GM10266 (cell line): ENCODE measurements around the gene NXF1.
"Not testable (repeated sequence)": the region's sequence is repeated elsewhere in the genome, so short reads cannot be mapped to it uniquely, and the experiment has no call there.

Experiments used
- DNase-seq: peaks from one replicate; pipeline ENCODE4 v3.0.0; 2012; ENCODE audit errors: extremely low spot score
- CTCF ChIP-seq: IDR thresholded peaks from 2 replicates; pipeline ENCODE4 v1.5.1; 2012; ENCODE audit warnings: mild to moderate bottlenecking, low read depth; ENCODE audit not compliant: control insufficient read depth, insufficient read depth; ENCODE audit errors: missing control alignments

The NXF1 gene

GRCh38 chr11:62778441-62778840 is 26.8 kb downstream of the NXF1 start:
- no peak for TF ChIP-seq CTCF
- DNase-seq: no peak

DNA sequence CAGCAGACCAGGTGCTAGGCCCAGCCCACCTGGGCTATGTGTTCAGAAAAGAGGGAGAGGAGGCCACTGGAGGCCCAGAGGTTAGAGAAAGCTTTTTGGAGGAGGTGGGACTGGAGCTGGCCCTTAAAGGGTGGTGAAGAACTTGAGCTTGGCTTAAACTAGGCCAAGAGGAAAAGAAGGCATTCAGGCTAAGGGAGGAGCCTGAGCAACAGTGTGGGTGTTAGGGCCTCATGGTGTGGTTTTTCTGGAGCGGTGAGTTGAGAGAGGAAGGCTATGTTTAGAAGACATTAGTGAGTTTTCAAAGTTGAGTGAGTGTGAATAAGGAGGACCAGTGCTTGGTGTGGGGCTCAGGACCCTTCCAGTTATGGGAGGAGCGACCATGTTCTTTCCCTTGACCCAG is 27.9 kb downstream of the NXF1 start:
- TF ChIP-seq CTCF: no peak
- peak; percentile 45 for DNase-seq

GRCh38 chr11:62775646-62776045 is 29.6 kb downstream of the NXF1 start:
- no peak for TF ChIP-seq CTCF
- DNase-seq: no peak

GRCh38 chr11:62774407-62774806 is 30.8 kb downstream of the NXF1 start:
- no peak for DNase-seq
- TF ChIP-seq CTCF: no peak

DNA sequence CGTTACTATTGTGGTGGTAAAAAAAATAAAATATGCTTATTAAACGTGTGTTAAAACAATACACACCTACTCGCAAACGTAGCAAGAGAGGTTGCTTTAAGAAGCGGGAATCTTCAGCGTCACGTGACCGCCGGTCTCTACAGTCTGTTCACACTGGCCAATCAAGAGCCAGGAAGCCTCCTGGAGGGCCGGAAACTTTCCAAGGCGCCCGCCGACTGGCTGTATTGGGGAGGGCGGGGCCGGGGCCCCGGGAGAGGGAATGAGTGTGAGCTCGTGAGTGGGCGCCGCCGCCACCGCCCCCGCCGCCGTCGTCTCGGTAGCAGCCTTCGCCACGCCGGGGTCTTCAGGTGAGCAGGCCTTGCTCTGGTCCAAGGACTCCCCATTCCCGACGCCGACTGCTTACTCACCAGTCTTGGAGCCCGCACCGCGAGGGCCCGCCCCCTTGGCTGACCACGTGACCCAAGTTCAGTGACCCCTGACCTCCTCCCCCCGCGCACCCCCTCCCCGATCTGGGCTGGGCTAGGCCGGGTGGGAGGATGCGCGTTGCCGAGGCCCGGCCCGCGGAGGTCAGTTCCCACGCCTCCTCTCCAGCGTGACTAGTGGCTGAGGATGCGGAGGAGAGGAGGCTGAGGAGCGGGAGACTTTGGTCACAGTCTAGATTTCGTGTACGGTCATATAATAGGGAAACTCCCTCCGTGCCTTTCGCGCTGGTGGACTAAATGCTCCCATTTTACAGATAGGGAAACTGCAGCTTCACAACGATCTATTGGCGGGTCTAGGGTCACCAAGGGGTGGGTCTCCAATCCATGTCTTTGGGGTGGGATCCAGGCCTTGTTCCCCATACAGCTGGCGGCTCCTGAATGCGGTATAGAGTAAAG is 33.9 kb downstream of the NXF1 start, which contains the start of gene TAF6L:
TSS of gene TAF6L (plus strand) at position 253 of the 878 bp plus-strand sequence. CDS start 4,388 bp downstream, outside the sequence.
- TF ChIP-seq CTCF: no peak
- peak; percentile 89 for DNase-seq

DNA sequence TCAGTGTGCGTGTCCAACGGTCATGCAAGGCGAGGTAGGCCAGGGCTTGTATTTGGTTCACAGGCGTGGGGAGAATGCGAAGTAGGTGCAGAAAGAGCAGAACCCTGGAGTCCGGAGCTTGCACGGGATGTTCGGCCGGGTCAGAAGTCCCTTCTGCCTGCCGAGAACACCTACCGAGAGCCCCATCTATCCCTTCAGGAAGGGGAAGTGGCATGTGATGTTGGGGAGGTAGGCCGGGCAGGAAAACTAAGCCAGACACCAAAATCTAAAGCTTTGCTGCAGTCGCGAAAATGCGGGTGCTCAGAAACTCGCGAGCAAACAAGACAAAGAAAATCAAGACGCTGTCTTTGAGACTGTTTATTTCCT is 34.5 kb downstream of the NXF1 start:
- no peak for DNase-seq

GRCh38 chr11:62760867-62761227 is 44.4 kb downstream of the NXF1 start:
- DNase-seq: not testable (repeated sequence)

More for the DNA sequence above, 34.5 kb downstream of the NXF1 start:
- no peak for TF ChIP-seq CTCF
